HG03139 (cell line): ENCODE data around the gene UGT1A10.

ENCODE experiments used
- ATAC-seq: cut with Tn5 transposase; IDR thresholded peaks from one replicate; pipeline ENCODE4 v1.9.1; 2021; ENCODE audit not compliant: unreplicated experiment

The UGT1A10 gene

DNA sequence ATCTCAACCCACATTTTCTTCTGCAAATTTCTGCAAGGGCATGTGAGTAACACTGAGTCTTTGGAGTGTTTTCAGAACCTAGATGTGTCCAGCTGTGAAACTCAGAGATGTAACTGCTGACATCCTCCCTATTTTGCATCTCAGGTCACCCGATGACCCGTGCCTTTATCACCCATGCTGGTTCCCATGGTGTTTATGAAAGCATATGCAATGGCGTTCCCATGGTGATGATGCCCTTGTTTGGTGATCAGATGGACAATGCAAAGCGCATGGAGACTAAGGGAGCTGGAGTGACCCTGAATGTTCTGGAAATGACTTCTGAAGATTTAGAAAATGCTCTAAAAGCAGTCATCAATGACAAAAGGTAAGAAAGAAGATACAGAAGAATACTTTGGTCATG is 131.8 kb downstream of the UGT1A10 start:
- no peak for ATAC-seq

DNA sequence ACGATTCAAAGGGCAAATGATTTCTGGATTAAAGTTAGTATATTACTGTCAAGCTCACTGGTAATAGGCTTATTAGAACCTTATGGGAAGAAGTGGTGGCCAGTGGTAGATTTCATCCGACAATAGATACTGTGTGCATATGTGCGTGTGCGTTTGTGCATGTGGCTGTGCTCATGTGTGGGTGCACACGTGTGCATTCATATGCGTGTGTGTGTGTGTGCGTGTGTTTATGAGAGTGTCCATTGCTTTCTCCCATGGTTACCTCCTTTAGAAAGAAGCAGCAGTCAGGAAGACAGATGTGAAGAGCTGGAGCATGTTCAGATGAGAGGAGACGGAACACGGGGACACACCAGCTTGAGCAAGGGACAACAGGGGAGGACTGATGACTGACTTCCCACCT is 133.0 kb downstream of the UGT1A10 start:
- ATAC-seq, result no peak

DNA sequence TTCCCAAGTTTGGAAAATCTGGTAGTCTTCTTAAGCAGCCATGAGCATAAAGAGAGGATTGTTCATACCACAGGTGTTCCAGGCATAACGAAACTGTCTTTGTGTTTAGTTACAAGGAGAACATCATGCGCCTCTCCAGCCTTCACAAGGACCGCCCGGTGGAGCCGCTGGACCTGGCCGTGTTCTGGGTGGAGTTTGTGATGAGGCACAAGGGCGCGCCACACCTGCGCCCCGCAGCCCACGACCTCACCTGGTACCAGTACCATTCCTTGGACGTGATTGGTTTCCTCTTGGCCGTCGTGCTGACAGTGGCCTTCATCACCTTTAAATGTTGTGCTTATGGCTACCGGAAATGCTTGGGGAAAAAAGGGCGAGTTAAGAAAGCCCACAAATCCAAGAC is 135.9 kb downstream of the UGT1A10 start:
- no peak for ATAC-seq

DNA sequence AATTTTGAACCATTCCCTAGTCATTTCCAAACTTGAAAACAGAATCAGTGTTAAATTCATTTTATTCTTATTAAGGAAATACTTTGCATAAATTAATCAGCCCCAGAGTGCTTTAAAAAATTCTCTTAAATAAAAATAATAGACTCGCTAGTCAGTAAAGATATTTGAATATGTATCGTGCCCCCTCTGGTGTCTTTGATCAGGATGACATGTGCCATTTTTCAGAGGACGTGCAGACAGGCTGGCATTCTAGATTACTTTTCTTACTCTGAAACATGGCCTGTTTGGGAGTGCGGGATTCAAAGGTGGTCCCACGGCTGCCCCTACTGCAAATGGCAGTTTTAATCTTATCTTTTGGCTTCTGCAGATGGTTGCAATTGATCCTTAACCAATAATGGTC is 136.3 kb downstream of the UGT1A10 start:
- ATAC-seq, result no peak

DNA sequence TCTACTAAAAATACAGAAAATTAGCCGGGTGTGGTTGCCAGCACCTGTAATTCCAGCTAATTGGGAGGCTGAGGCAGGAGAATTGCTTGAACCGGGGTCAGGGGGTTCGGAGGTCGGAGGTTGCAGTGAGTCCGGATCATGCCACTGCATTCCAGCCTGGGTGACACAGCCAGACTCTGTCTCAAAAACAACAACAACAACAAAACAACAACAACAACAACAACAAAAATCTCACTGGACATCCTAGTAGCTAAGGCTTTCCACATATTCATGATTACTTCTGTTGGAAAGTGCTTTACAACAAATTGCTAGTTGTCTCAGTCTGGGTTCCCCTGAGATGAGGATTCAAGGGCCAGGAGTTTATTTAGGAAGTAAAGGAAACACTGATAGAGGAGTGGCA is 137.6 kb downstream of the UGT1A10 start:
- ATAC-seq, result no peak

DNA sequence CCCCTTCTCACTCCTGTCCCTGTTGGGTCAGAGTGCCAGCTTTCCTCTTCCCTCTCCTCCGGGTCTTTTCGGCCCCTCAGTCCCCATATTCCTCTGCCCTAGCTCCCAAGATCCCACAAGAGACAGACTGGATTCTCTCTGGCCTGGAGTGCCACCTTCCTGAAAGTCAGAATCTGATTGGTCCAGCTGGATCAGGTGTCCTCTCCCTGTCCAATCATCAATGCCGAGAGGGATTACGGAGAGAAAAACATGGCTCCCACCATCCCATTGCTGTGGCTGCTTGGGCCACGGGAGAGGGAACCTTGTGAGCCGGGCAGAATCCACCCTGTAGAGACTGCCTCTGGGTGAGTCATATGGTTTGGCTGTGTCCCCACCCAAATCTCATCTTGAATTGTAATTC is 139.2 kb downstream of the UGT1A10 start:
- no peak for ATAC-seq

DNA sequence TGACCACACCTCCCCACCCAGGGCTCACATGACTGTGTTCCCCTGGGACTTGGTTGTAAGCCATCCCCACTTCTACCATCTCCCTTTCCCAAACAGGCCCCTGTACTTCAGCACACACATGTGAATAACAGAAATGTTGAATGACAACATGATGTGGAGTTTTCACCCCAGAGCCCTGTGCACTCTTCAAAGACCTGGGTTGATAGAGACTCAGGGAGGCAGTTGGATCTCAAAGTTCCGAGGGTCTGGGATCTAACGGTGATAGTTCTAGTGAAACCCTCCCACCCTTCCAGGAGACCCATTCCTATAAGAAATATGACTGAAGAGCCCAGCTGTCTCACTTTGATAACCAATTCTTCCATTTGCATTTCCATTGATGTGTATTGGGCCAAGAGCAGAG is 141.8 kb downstream of the UGT1A10 start, which contains the start of gene MROH2A:
Gene MROH2A (plus strand): TSS at position 301 of the 400 bp plus-strand sequence. CDS start 1,029 bp downstream, outside the sequence.
- no peak for ATAC-seq

DNA sequence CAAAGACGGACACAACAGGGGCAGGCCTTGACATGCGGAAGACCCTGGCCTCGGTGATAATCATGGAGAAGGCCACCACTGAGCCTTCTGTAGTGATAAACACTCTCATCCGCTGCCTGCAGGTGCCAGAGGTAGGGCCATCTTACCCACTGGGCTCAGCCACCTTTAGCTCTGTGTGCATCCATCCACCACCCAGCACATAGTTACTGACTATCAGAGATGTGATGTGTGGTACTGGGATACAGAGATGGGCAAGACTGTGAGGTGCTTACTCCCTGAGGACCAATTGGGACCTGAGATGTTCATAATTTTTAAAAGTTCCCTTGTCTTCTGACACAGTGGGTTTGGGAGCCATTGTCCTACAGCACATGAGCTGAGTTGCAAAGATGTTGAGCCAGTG is 143.5 kb downstream of the UGT1A10 start:
- no peak for ATAC-seq

DNA sequence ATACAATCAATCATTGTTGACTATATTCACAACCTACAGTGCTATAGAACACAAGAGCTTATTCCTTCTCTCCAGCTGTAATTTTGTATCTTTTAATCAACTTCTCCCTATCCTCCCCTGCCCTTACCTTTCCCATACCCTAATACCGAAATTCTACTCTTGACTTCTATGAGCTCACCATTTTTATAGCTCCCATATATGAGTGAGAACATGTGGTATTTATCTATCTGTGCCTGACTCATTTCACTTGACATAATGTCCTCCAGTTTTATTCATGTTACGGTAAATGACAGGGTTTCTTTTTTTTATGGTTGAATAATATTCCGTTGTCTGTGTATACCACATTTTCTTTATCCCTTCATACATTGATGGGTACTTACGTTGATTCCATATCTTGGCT is 144.5 kb downstream of the UGT1A10 start:
- no peak for ATAC-seq

DNA sequence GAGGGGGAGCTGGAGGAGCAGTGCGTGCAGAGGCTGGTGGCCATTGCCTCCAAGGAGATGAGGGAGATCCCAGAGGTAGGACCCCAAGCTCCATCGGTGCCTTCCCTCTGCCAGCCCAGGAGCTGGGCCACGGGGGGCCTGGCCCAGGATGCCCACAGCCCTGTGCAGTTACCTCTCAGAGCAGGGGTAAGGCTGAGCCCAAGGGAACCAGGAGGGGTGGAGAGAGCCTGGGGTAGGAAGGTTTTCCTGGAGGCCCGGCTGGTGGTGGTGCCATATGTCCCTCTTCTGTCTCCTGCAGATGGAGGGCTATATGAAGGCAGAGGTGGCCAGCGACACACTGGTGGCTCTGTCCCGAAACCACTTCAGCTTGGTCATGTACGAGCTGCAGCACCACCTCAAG is 153.3 kb downstream of the UGT1A10 start:
- ATAC-seq, result no peak

DNA sequence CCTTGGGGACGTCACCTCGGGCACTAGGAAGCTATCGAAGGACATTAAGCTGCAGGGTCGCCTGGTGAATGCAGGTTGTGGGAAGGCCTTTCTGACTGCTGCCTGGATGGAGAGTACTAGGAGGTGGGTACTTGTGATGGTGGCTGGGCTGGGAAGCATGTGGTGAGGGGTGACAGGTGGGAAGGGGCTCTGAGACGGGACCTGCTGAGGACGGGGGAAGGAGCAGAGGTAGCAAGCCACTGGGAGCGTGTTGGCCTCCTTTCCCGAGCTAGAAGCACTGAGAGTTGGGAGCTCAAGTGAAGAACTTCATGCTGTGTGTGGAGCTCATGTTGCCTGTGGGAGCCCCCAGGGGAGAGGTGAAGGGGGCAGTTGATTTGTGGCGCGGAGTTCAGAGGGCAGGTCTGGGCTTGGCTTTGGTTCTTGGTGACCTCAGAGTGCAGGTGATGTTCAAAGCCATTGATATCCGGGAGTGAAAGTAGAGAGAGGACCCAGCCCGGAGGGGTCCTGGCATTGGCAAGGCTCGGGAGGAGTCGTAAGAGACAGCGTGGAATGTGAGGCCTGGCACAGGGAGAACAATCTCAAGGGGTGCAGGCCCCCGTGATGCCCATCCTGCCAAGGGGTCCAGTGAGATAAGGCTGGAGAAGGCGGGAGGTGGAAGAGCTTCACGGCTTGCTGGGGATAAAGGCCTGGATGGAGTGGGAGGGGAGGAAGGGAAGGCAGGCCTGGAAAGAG is 155.1 kb downstream of the UGT1A10 start:
- no peak for ATAC-seq

DNA sequence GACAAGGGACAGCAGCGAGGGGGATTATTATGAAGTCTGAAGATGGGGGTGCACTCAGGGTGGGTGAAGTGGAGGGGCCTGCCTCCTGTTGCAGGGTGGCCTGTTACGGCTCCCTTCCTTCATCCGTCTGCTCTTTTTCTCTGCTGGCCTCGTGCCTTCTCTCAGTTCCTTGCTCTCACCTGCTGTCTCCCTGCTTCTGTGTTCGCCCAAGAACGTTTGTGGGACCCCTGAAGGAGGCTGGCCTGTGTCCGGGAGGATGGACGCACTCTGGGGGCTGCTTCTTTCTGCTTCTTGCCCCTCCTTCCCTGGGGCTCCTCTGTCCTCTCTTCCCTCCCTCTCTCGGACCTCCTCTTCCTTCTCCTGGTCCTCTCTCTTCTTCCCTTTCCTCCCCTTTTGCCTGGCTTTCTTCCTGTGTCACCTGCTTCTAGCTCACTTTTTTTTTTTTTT is 155.7 kb downstream of the UGT1A10 start:
- ATAC-seq, result no peak

DNA sequence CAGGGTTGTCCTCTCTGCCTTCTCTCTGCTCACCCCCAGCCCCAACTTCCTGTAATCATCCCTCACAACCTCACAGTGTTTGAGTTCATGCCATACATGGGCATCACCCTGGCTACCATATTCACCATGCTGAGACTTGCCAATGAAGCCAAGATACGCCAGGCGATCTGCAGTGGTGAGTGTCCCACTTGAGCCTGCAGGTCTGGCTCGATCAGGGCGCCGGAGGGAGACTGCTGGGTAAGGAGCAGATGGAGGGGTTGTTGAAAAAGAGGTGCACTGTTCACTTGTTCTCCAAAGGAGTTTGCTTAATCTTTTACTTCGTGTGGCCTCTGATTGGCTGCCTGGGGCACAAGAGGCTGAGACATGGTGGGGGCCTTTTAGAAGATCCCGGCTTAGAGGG is 156.5 kb downstream of the UGT1A10 start:
- ATAC-seq, result no peak

DNA sequence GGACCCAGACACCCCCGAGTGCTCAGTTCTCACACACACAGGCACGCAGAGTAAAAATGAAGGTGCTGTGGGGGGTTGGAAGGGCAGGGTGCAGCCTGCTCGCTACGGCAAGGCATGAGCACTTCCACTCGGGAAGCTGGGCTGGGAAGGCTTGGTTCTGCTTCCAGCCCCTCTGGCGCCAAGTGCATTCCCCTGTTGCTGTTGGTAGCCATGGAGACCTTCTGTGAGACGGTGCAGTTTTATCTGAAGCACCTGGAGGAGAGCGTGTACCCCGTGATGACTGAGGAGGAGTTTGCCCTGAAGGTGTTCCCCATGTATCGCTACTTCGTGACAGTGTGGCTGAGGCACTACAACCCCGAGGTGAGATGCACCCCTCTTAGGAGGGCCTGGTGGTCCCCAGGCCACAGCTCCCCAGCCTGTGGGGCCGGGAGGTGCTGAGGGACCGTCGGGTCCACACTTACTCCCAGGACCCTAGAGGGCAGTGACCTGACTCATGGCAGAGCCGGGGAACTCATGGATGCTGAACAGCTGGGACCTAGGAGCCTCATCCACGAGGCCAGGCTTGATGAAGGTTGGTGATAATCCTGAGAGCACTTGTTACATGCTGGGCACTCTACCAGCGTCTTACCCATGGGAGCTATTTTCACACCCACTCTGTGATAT is 157.3 kb downstream of the UGT1A10 start:
- no peak for ATAC-seq

DNA sequence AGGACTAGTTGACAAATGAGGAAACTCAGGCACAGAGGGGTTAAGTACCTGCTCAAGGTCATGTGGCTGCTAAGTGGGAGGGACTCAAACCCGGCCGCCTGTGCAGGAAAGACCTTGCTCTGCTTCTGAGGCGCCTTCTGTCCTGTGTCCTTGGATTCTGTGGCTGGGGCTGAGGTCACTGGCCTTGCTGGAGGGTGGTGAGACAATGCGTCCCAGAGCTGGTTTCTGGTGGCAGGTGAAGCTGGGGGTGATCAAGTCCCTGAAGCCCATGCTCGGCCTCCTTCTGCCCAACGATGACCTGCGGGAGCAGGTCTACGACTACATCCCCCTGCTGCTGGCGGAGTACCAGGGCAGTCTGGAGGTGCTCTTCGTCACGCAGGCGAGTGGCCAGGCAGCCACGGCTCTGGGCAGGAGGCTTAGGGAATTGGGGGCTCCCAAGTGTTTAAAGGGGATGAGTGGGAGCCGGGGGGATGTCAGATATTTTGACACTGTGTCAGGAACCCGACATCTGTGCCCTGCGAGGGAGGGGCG is 157.9 kb downstream of the UGT1A10 start:
- ATAC-seq, result no peak

DNA sequence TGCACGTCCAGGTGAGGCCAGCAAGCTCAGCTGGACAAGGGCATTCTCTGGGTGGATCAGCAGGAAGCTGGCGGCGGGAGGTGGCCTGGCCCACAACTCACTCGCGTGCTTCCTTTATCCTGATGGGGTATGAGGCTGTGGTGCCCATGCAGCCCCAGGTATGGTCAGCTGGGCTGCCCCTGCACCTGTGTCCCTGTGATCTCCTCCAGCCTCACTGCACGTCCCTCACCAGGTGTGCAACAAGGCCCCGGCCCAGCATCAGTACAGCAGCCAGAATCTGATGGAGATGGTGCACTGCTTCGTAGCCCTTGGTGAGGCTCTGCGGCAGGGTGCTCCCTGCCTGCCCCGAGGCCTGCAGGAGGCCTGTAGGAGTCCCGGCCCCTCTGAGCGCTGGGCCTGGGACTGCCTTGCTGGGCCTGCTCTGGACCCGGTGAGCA is 159.5 kb downstream of the UGT1A10 start:
- ATAC-seq, result no peak

DNA sequence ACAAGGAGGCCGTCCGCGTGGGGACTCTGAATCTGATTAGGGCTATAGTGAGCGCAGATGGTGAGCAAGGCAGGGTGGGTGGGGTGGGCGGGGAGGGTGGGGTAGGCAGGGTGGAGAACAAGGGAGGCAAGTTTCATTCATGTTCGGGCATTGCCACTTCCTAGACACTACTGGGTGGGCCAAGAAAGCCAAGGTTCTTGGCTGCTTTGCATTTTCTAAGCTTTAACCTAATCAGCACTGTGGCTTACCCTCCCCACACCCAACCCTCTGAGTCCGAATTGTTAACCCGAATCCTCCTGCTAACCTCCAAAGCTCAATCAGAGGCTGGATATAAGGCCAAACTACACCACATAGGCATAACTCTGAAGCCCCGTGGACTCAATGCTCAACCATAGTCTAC is 160.0 kb downstream of the UGT1A10 start:
- no peak for ATAC-seq

DNA sequence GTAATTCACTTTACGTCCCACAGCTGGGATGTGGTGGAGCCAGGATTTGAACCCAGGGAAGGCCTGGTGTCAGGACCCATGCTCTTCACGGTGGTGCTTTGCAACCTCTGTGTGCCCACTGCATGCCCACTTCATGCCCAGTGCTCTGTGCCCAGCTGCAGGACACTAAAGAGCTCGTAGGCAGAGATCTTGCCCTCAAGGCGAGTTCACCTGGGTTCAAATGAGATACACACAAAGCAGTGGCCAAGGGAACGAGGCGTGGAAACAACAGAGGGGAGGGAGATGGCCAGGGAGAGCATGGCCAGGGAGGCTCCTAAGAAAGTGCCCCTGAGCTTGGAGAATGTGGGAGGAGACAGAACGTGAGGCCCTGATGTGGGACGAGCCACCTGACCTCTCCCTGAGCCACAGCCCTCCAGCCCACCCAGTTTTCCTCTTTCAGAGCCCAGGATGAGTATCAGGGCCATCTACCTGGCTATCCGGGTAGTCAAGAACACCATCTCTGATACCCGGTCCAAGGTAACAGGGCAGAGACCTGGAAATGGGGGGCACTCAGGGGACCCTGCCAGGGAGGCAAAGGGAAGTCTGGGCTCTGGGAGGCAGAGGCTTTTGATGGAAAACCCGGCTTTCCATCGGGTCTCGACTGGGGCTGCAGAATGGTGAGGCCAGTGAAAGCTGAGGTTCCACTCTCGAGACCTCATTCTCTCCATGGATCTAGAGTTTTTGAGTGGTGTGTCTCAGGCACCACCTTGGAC is 162.3 kb downstream of the UGT1A10 start:
- no peak for ATAC-seq

DNA sequence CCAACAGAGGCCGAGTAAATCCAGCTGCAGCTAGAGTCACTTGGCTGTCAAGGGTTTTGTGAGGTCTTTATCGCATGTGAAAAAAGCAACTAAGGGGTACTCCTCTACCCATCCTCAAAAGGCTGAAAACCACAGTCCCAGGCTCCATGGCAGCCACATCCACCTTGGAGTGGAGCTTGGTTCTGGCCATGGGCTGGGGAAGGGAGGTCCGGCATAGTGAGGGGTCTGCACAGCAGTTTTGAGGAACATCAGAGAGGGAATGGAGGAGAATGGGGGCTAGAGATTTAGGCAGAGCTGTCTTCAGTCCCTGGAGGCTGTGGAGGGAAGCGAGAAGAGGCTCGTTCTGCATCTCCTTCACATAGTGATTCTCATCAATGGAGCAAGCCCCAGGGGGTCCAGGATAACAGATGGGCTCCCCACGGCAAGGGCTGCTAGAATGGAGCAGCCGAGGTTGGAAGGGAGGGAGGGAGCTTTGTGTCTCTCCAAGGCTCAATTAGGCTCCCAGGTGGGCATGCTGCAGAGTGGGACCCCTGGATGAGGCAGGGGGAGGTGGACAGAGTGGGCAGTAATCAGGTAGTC is 162.9 kb downstream of the UGT1A10 start:
- no peak for ATAC-seq

DNA sequence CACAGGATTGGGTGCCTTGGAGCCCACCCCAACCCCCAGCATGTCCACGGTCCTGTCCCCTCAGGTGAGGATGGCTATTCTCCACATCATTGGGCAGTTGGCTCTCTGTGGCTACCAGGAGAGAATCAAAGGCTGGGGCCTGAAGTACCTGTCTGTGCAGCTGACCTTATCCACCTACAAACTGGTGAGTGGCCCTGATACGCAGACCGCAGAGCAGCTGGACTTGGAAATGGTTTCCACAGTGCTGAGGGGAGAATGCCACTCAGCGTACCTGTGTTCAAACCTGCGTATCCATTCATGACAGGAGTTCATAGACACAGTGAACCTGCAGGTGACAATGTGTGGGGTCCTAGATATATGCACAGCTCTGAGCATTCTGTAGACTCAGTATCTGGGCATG is 163.5 kb downstream of the UGT1A10 start:
- no peak for ATAC-seq

DNA sequence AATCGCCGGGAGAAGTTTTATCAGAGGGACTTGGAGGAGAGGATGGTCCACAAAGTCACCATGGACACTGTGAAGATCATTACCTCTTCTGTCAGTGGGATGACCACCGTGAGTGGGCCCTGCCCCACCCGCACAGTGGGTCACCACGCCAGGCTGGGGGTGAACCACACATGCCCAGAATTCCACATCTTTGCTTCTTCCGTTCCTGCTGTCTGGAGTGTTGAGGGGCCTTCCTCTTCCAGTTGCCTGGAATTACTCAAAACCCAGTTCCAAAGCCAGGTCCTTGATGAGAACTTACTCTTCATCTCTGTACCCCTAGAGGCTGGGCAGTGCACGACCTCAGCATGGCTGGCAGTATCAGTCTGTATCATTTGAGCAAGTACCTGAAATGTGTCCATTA is 164.0 kb downstream of the UGT1A10 start:
- ATAC-seq, result no peak
